Loucy (cell line): ENCODE data around the gene MYO7B.
A peak's percentile ranks its signal among the peaks of the same experiment; 100 is the strongest.

Experiments used
- H2AFZ ChIP-seq: fragments of 200-600 bp; sonication (generic); 2 replicates; pipeline ENCODE4 v1.6.0; 2016; ENCODE audit warnings: antibody characterized with exemption, mild to moderate bottlenecking, low read length, moderate library complexity
- H3F3A ChIP-seq: fragments of 200-600 bp; 2 replicates; pipeline ENCODE4 v1.6.0; 2016; ENCODE audit warnings: antibody characterized with exemption, low read depth, mild to moderate bottlenecking
- H3K27me3 ChIP-seq: fragments of 200-600 bp; sonication (generic); 2 replicates; pipeline ENCODE4 v1.6.1; 2014; ENCODE audit warnings: low read length, mild to moderate bottlenecking; ENCODE audit not compliant: insufficient read depth, poor library complexity, severe bottlenecking
- H3K36me3 ChIP-seq: fragments of 200-600 bp; sonication (generic); 2 replicates; pipeline ENCODE4 v1.6.1; 2016; ENCODE audit warnings: low read length; ENCODE audit not compliant: insufficient read depth
- H3K4me1 ChIP-seq: fragments of 200-600 bp; sonication (generic); 2 replicates; pipeline ENCODE4 v1.5.1; 2014; ENCODE audit warnings: low read length, mild to moderate bottlenecking; ENCODE audit not compliant: insufficient read depth, poor library complexity, severe bottlenecking
- H3K4me2 ChIP-seq: fragments of 200-600 bp; sonication (generic); 2 replicates; pipeline ENCODE4 v1.6.0; 2014; ENCODE audit warnings: antibody characterized with exemption, low read length, low read depth, mild to moderate bottlenecking; ENCODE audit not compliant: poor library complexity, severe bottlenecking
- H3K4me3 ChIP-seq: fragments of 200-600 bp; sonication (generic); 2 replicates; pipeline ENCODE4 v1.5.1; 2014; ENCODE audit warnings: low read length, mild to moderate bottlenecking, mixed read lengths; ENCODE audit not compliant: poor library complexity, severe bottlenecking
- H3K79me2 ChIP-seq: fragments of 200-600 bp; sonication (generic); 2 replicates; pipeline ENCODE4 v1.6.1; 2014; ENCODE audit warnings: low read length; ENCODE audit not compliant: insufficient read depth
- H3K9ac ChIP-seq: fragments of 200-600 bp; sonication (generic); 2 replicates; pipeline ENCODE4 v1.6.0; 2014; ENCODE audit warnings: mild to moderate bottlenecking, low read depth, low read length, moderate library complexity; ENCODE audit not compliant: poor library complexity, severe bottlenecking
- H3K9me2 ChIP-seq: fragments of 200-600 bp; sonication (generic); replicated peaks from 2 replicates; pipeline ENCODE4 v1.6.1; 2016; ENCODE audit warnings: low read depth, low read length, mixed read lengths
- H3K9me3 ChIP-seq: fragments of 200-600 bp; sonication (generic); 2 replicates; pipeline ENCODE4 v1.6.1; 2014; ENCODE audit warnings: mild to moderate bottlenecking, antibody characterized with exemption, low read length, low read depth; ENCODE audit not compliant: insufficient read depth
- H4K20me1 ChIP-seq: fragments of 200-600 bp; sonication (generic); 2 replicates; pipeline ENCODE4 v1.6.0; 2014; ENCODE audit warnings: antibody characterized with exemption, low read length, mild to moderate bottlenecking; ENCODE audit not compliant: insufficient read depth, poor library complexity, severe bottlenecking
- EZH2phosphoT487 ChIP-seq: fragments of 200-600 bp; IDR thresholded peaks from 2 replicates; pipeline ENCODE4 v1.6.1; 2018; ENCODE audit warnings: antibody characterized with exemption, mild to moderate bottlenecking, moderate library complexity, borderline replicate concordance
- TF ChIP-seq, protein P1 (sequence below): fragments of 200-600 bp; sonication (generic); conservative IDR thresholded peaks from 2 replicates; pipeline ENCODE4 v1.5.1; 2014; ENCODE audit warnings: mild to moderate bottlenecking, antibody characterized with exemption, low read length

The MYO7B gene

DNA sequence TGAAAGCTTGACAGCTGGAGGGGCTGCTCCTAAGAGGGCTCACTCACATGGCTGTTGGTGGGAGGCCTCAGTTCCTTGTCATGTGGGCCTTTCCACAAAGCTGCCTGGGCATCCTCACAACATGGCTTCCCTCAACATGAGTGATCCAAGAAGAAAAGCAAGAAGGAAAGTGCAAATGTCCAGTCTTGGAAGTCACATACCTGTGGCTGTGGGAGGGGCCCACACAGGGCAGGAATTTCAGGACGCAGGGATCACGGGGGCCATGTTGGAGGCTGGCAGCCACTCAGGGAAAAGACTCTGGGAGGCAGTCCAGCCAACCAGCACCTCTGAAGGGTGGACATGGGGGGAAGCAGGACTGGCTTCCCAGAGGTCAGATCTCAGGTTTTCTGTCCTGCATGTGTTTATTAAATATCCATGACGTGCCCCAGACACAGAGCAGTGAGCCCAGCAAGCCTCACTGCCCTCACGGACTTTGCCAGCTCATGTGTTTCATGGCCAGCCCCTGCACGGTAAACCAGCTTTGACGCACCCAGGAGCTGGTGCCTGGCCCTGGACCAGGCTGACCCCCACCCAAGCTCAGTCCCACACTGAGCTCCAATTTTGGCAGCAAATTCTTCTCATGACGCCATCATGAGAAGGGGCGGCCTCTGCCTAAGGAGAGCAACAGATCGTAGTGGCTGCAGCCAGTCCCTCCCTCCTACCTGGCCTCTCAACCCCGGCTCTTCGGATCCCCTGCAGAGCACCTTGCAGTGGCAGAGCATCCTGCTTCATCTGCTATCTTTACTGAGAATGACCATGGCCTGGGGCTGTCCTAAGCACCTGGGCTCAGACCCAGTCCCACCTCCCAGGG, 75.8 kb downstream of the MYO7B start:
- H3K4me2 ChIP-seq: no peak overlapping the region
- H3K36me3 ChIP-seq: no peaks in the 10 kb centered on the region
- TF ChIP-seq, protein P1, sequence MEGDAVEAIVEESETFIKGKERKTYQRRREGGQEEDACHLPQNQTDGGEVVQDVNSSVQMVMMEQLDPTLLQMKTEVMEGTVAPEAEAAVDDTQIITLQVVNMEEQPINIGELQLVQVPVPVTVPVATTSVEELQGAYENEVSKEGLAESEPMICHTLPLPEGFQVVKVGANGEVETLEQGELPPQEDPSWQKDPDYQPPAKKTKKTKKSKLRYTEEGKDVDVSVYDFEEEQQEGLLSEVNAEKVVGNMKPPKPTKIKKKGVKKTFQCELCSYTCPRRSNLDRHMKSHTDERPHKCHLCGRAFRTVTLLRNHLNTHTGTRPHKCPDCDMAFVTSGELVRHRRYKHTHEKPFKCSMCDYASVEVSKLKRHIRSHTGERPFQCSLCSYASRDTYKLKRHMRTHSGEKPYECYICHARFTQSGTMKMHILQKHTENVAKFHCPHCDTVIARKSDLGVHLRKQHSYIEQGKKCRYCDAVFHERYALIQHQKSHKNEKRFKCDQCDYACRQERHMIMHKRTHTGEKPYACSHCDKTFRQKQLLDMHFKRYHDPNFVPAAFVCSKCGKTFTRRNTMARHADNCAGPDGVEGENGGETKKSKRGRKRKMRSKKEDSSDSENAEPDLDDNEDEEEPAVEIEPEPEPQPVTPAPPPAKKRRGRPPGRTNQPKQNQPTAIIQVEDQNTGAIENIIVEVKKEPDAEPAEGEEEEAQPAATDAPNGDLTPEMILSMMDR: no peak
- TF ChIP-seq EZH2phosphoT487: no peak
- H3K27me3 ChIP-seq: no peaks in the 10 kb centered on the region
- no peaks in the 10 kb centered on the region for H3K9me2 ChIP-seq
- H3K79me2 ChIP-seq: no peaks in the 10 kb centered on the region
- no peak overlapping the region for H3K9ac ChIP-seq
- H3F3A ChIP-seq: peaks cover 22% of the 10 kb centered on the region
- H3K4me3 ChIP-seq: no peak overlapping the region
- H3K4me1 ChIP-seq: peaks cover 49% of the 10 kb centered on the region
- no peaks in the 10 kb centered on the region for H4K20me1 ChIP-seq
- H2AFZ ChIP-seq: no peak overlapping the region
- H3K9me3 ChIP-seq: peaks cover 12% of the 10 kb centered on the region; the same call in 1 of the 2 replicates

DNA sequence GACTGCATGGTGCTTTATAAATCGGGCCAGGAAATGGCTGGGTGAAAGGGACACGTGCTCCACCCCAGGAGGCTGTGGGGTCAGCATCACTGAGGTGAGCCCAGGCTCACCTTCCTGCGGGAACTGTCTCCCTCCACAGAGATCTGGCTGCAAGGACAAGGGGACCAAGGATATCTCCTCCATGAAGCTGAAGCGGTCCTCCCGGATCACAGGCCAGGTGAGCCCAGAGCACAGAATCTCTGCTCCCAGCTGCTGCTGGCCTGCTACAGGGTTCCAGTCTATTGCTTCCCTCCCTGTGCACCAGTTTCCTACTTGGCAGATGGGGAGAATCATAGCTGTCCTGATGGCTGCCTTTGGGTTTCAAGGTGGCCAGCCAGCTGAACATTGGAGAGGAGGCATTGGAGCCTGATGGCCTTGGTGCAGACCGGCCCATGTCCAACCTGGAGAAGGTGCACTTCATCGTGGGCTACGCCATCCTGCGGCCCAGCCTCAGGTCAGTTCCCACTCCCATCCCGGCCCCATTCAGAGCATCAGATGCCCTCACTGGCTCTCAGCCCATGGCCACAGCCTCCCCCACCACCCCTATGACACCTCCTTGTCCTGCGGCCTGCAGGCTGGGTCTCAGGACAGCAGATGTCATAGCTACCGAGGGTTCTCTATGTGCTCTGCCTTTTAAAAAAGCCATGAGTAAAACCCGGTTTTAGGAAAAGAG, 76.8 kb downstream of the MYO7B start:
- Histone ChIP-seq H4K20me1 (no peaks in the 10 kb centered on the region), H3K27me3 (no peaks in the 10 kb centered on the region), H3K4me2 (no peak overlapping the region), H3K9me2 (no peaks in the 10 kb centered on the region), H3K9ac (no peak overlapping the region), H3K4me1 (peaks cover 57% of the 10 kb centered on the region), H3K9me3 (peaks cover 12% of the 10 kb centered on the region; the same call in 1 of the 2 replicates), H2AFZ (no peak overlapping the region), H3F3A (peaks cover 32% of the 10 kb centered on the region), H3K36me3 (no peaks in the 10 kb centered on the region), H3K4me3 (no peak overlapping the region), H3K79me2 (no peaks in the 10 kb centered on the region)
- TF ChIP-seq EZH2phosphoT487: no peak
- TF ChIP-seq, protein P1: no peak

DNA sequence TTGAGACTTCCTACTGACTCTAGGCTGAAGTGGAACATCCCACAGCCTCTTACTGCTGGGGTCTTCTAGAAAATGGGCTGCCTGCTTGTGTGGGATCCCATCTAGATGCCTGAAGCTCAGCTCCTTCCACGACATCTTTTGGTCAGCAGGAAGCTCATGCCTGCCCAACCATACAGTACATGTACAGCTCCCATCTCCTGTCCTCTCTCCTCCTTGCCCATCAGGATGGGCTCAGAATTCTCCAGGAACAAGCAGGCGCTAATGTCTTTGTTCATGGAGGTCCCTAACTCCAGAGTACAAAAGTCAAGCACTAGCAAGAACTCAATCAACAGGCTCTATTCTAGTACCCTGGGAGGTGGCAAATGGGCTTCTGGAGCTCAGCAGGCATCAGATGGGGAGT, 78.8 kb downstream of the MYO7B start:
- peaks cover 58% of the 10 kb centered on the region for H3K4me1 ChIP-seq
- TF ChIP-seq, protein P1: no peak
- no peak for TF ChIP-seq EZH2phosphoT487
- no peaks in the 10 kb centered on the region for H3K9me2 ChIP-seq
- H3F3A ChIP-seq: peaks cover 32% of the 10 kb centered on the region
- H3K27me3 ChIP-seq: no peaks in the 10 kb centered on the region
- H3K36me3 ChIP-seq: no peaks in the 10 kb centered on the region
- peak overlapping the region; percentile 93 for H3K4me2 ChIP-seq
- H2AFZ ChIP-seq: no peak overlapping the region
- peaks cover 12% of the 10 kb centered on the region; the same call in 1 of the 2 replicates for H3K9me3 ChIP-seq
- no peaks in the 10 kb centered on the region for H4K20me1 ChIP-seq
- H3K4me3 ChIP-seq: peak overlapping the region; percentile 58
- no peaks in the 10 kb centered on the region for H3K79me2 ChIP-seq
- H3K9ac ChIP-seq: peak overlapping the region; percentile 77
